SK-N-SH (cell line): ENCODE results near the gene CACNA1D. TPM values are rescaled to one million over a fixed set of nuclear protein-coding genes. Genes with fewer than 3 reads are reported as not detected.
"Not testable (repeated sequence)": the region's sequence is repeated elsewhere in the genome, so short reads cannot be mapped to it uniquely, and the experiment has no call there.

Experiments used
- CTCF ChIA-PET: fragments of 300-600, 350-600 bp; formaldehyde crosslinking; extraction: SDS; loops from one replicate; lab custom pipeline; 2021; lab: Yijun Ruan, JAX
- POLR2A ChIA-PET: fragments of 350-600 bp; sonication (Branson Sonifier 250); formaldehyde crosslinking; extraction: SDS; loops from one replicate; lab custom pipeline; 2020; ENCODE audit warnings: antibody characterized with exemption, inconsistent platforms; lab: Yijun Ruan, JAX
- DNase-seq: peaks from one replicate; pipeline ENCODE4 v3.0.0; 2012
- H2AFZ ChIP-seq: fragments of 200-600 bp; sonication (generic); 2 replicates; pipeline ENCODE4 v1.8.1; 2016; ENCODE audit warnings: antibody characterized with exemption, mild to moderate bottlenecking, low read depth
- H3F3A ChIP-seq: fragments of 200-600 bp; sonication (generic); replicated peaks from 2 replicates; pipeline ENCODE3; 2016; ENCODE audit warnings: antibody characterized with exemption, mild to moderate bottlenecking; ENCODE audit not compliant: insufficient read depth
- H3K27ac ChIP-seq, 2 experiments: fragments of 200-500 bp in 1 of 2; fragments of 200-600 bp in 1 of 2; sonication (Bioruptor generic) in 1 of 2; sonication (generic), shearing (Covaris generic) in 1 of 2; 2 replicates each; pipeline versions ENCODE4 v1.5.1 to v1.6.1; 2014 to 2016; ENCODE audit warnings: low read depth in 2 of 2, inconsistent platforms in 1 of 2, low read length in 1 of 2, mild to moderate bottlenecking in 1 of 2, mixed read lengths in 1 of 2
- H3K27me3 ChIP-seq: fragments of 200-600 bp; sonication (generic), shearing (Covaris generic); 2 replicates; pipeline ENCODE4 v1.6.1; 2016; ENCODE audit warnings: mixed run types; ENCODE audit not compliant: insufficient read depth
- H3K36me3 ChIP-seq, 2 experiments: fragments of 200-500 bp in 1 of 2; fragments of 200-600 bp in 1 of 2; sonication (Bioruptor generic) in 1 of 2; sonication (generic) in 1 of 2; replicated peaks in 1 of 2; 2 replicates each; pipeline versions ENCODE3 to v1.5.1; 2014 to 2016; ENCODE audit warnings: low read length in 1 of 2, mild to moderate bottlenecking in 1 of 2; ENCODE audit not compliant: insufficient read depth in 2 of 2, control insufficient read depth in 1 of 2
- H3K4me1 ChIP-seq, 2 experiments: fragments of 200-500 bp in 1 of 2; fragments of 200-600 bp in 1 of 2; sonication (Bioruptor generic) in 1 of 2; sonication (generic), shearing (Covaris generic) in 1 of 2; 2 replicates each; pipeline versions ENCODE4 v1.5.1 to v1.6.1; 2014 to 2016; ENCODE audit warnings: low read depth in 1 of 2, low read length in 1 of 2, mixed run types in 1 of 2; ENCODE audit not compliant: insufficient read depth in 2 of 2, control insufficient read depth in 1 of 2
- H3K4me2 ChIP-seq: fragments of 200-600 bp; sonication (generic), shearing (Covaris generic); 2 replicates; pipeline ENCODE4 v1.6.1; 2017; ENCODE audit warnings: mixed run types
- H3K4me3 ChIP-seq, 2 experiments: fragments of 200-500 bp in 1 of 2; fragments of 200-600 bp in 1 of 2; sonication (Bioruptor generic) in 1 of 2; sonication (generic), shearing (Covaris generic) in 1 of 2; 2 replicates each; pipeline versions ENCODE4 v1.5.1 to v1.8.1; 2014 to 2016; ENCODE audit warnings: low read depth in 2 of 2, inconsistent platforms in 1 of 2, low read length in 1 of 2, mild to moderate bottlenecking in 1 of 2, mixed read lengths in 1 of 2, moderate library complexity in 1 of 2
- H3K79me2 ChIP-seq: fragments of 200-600 bp; sonication (generic); 2 replicates; pipeline ENCODE4 v1.8.1; 2017; ENCODE audit warnings: mild to moderate bottlenecking; ENCODE audit not compliant: insufficient read depth
- H3K9ac ChIP-seq: fragments of 200-600 bp; sonication (generic); 2 replicates; pipeline ENCODE4 v1.6.1; 2017; ENCODE audit warnings: mixed run types
- H3K9me2 ChIP-seq: fragments of 200-600 bp; sonication (generic); 2 replicates; pipeline ENCODE4 v1.6.1; 2017; ENCODE audit warnings: mixed run types
- H3K9me3 ChIP-seq: fragments of 200-600 bp; sonication (generic); 2 replicates; pipeline ENCODE4 v1.6.1; 2017; ENCODE audit warnings: mixed run types, mild to moderate bottlenecking, moderate library complexity
- H4K20me1 ChIP-seq: fragments of 200-600 bp; sonication (generic); 2 replicates; pipeline ENCODE4 v1.6.1; 2017; ENCODE audit warnings: mild to moderate bottlenecking, mixed run types; ENCODE audit not compliant: insufficient read depth
- FOXM1 ChIP-seq: IDR thresholded peaks from 2 replicates; pipeline ENCODE4 v1.4.0; 2012; ENCODE audit warnings: low read depth, mild to moderate bottlenecking
- GABPA ChIP-seq: IDR thresholded peaks from 2 replicates; pipeline ENCODE4 v1.4.0; 2012; ENCODE audit warnings: low read depth, mild to moderate bottlenecking
- GATA2 ChIP-seq: sonication (generic); formaldehyde crosslinking; IDR thresholded peaks from 2 replicates; pipeline ENCODE4 v1.5.0; 2020; ENCODE audit warnings: mild to moderate bottlenecking, missing genetic modification reagents
- RXRA ChIP-seq: IDR thresholded peaks from 2 replicates; pipeline ENCODE4 v1.4.0; 2012; ENCODE audit warnings: low read depth, mild to moderate bottlenecking, borderline replicate concordance
- TAF1 ChIP-seq: IDR thresholded peaks from 2 replicates; pipeline ENCODE4 v1.6.1; 2012; ENCODE audit warnings: low read depth, mild to moderate bottlenecking, low read length, moderate library complexity, borderline replicate concordance
- TEAD4 ChIP-seq: IDR thresholded peaks from 2 replicates; pipeline ENCODE4 v1.4.0; 2012; ENCODE audit warnings: mild to moderate bottlenecking, borderline replicate concordance; ENCODE audit not compliant: insufficient read depth
- USF1 ChIP-seq: IDR thresholded peaks from 2 replicates; pipeline ENCODE4 v1.4.0; 2012; ENCODE audit warnings: low read depth, borderline replicate concordance
- USF2 ChIP-seq: fragments of 150-350 bp; IDR thresholded peaks from 2 replicates; pipeline ENCODE4 v1.6.1; 2017; ENCODE audit warnings: antibody characterized with exemption, low read length, low read depth, borderline replicate concordance
- YY1 ChIP-seq: IDR thresholded peaks from 2 replicates; pipeline ENCODE4 v1.4.0; 2012; ENCODE audit warnings: low read depth, mild to moderate bottlenecking
- WGBS: methylation state at CpG from one replicate; pipeline ENCODE4 v1.1.6; 2017; ENCODE audit warnings: low lambda C conversion rate; 5-methylcytosine and 5-hydroxymethylcytosine counted together
- polyA plus RNA-seq, 3 experiments: library from polyadenylated mRNA; depleted of rRNA; stranded (reverse); fragments of >200 nt; gene quantifications; 2 replicates each; pipeline ENCODE4 v1.2.3, GENCODE V29; 2012

The CACNA1D gene
- polyA plus RNA-seq, 1 of the 3 experiments (the other 2 are of a cell fraction) = 0.12 TPM

- H3K27me3 ChIP-seq = no peaks in the 10 kb centered on the region; the same call in 1 of the 2 replicates
- TF ChIP-seq RXRA (no peak), YY1 (no peak), USF1 (no peak), TEAD4 (no peak), GABPA (no peak), USF2 (no peak)
- no peaks in the 10 kb centered on the region for H3K9me2 ChIP-seq
- 58% methylated on average over 3 of the region's 3 CpGs for WGBS
- no peak overlapping the region for H3K9ac ChIP-seq
- H3K4me3 ChIP-seq = no peak overlapping the region
- H2AFZ ChIP-seq = no peak overlapping the region
- no peak overlapping the region for H3K4me2 ChIP-seq
- H3K4me1 ChIP-seq = no peaks in the 10 kb centered on the region; a peak in 1 of 4 replicates
- no peaks in the 10 kb centered on the region for H3K36me3 ChIP-seq
- no peaks in the 10 kb centered on the region for H4K20me1 ChIP-seq
- H3K9me3 ChIP-seq = no peaks in the 10 kb centered on the region
- ChIA-PET POLR2A (interaction anchor here (0.7 kb wide), 1 partner anchor 260 kb away, joined by 3 read pairs; no protein-coding TSS in a partner anchor), CTCF (no interaction called here)
- H3K79me2 ChIP-seq = no peaks in the 10 kb centered on the region
- no peaks in the 10 kb centered on the region for H3F3A ChIP-seq
- no peak for DNase-seq
- no peak overlapping the region for H3K27ac ChIP-seq
Observed at GRCh38 chr3:53570709-53571108, 76.3 kb downstream of the CACNA1D start.

GRCh38 chr3:53571264-53571663 is 76.9 kb downstream of the CACNA1D start:
- Histone ChIP-seq H2AFZ (no peak overlapping the region), H3K9ac (no peak overlapping the region), H3K9me3 (no peaks in the 10 kb centered on the region), H3K79me2 (no peaks in the 10 kb centered on the region), H3K9me2 (no peaks in the 10 kb centered on the region), H3F3A (no peaks in the 10 kb centered on the region), H3K4me1 (no peaks in the 10 kb centered on the region; a peak in 1 of 4 replicates), H4K20me1 (no peaks in the 10 kb centered on the region), H3K27ac (no peak overlapping the region), H3K27me3 (no peaks in the 10 kb centered on the region; the same call in 1 of the 2 replicates), H3K4me3 (no peak overlapping the region), H3K36me3 (no peaks in the 10 kb centered on the region), H3K4me2 (no peak overlapping the region)
- TF ChIP-seq TAF1 (no peak), FOXM1 (no peak), GATA2 (CRISPR knock-in tag) (no peak), RXRA (no peak), YY1 (no peak)
- ChIA-PET CTCF (no interaction called here), POLR2A (interaction anchor here (0.7 kb wide), 1 partner anchor 260 kb away, joined by 3 read pairs; no protein-coding TSS in a partner anchor)
- 65% methylated on average over 3 of the region's 4 CpGs for WGBS
- DNase-seq = no peak

GRCh38 chr3:53572184-53572583 is 77.8 kb downstream of the CACNA1D start:
- 42% methylated on average over 4 of the region's 4 CpGs for WGBS
- H3K9me2 ChIP-seq, DNase-seq, H3K9ac ChIP-seq, H4K20me1 ChIP-seq, H2AFZ ChIP-seq, H3K27me3 ChIP-seq, CTCF ChIA-PET, H3K4me1 ChIP-seq, H3K79me2 ChIP-seq, POLR2A ChIA-PET, H3K4me3 ChIP-seq, H3F3A ChIP-seq, H3K36me3 ChIP-seq, H3K4me2 ChIP-seq, H3K27ac ChIP-seq, H3K9me3 ChIP-seq: not testable (repeated sequence)
